Measurements from ENCODE around the gene OVOL1. TPM values are rescaled to one million over a fixed set of nuclear protein-coding genes. Genes with fewer than 3 reads are reported as not detected.
A peak's percentile ranks its signal among the peaks of the same experiment; 100 is the strongest.
"Not testable (repeated sequence)": the region's sequence is repeated elsewhere in the genome, so short reads cannot be mapped to it uniquely, and the experiment has no call there.

The OVOL1 gene
- not detected for polyA plus RNA-seq (2013, experiment 1 of 2; ENCODE audit: insufficient read length)
- polyA plus RNA-seq (2013, experiment 2 of 2; ENCODE audit: insufficient read length): not detected

DNA sequence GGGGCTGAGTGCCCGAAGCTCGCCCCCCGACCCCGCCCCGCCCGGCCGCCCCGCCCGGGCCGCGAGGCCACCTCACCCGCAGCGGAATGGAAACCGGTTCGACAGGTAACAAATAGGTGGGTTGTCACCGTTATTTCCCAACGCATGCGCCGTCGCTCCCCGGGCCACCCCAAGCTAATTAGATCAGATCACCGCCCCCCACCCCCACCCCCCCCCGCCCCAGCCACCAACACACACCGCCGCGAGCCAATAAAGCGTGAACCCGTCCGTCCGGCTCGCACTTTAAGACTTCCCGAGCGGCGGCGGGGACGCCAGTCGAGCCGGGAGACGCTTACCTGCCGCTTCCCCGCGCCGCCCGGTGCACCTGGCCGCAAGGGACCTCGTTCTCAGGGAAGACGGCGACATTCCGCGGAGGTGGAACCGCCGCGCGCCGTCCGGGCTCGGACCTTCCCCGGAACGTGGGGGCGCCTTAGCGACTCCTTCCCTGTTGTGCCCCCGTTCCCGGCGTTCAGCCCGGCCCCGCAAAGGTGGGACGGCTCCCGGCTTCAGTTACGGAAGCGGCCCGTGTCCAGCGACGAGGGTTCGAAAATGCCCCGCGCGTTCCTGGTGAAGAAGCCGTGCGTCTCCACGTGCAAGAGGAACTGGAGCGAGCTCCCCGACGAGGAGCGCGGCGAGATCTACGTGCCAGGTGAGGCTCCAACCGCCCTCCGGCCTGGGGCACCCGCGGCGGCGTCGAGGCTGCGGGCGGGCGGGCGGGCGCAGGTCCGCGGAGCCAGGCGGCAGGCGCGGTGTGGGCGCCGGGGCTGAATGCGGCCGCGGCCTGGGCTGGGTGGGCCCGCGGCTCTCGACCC lies at the start of gene OVOL1:
TSS of gene OVOL1 (plus strand) at position 278 of the 851 bp plus-strand sequence. CDS start at position 589, 311 bp downstream.
- DNase-seq: no peak

DNA sequence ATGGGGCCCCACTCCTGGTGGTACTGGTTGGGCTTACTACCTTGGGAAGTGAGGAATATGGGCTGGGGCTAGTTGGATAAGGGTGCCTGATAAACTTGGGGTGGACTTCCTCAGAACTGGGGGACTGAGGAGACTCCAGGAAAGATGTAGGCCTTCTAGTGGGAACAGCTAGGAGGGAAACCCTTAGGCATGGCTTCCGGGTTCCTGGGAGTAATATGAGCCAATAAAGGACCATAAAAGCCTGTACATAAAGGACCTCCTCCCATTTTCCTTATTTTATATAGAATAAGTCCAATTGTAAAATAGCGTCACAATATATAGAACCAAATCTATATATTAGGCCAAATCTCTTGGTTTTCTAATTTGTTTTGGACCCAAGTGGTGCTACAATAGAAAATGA lies 47.8 kb upstream of the OVOL1 start:
- no peak for DNase-seq

GRCh38 chr11:65741185-65741584 lies 45.7 kb upstream of the OVOL1 start:
- DNase-seq: no peak

DNA sequence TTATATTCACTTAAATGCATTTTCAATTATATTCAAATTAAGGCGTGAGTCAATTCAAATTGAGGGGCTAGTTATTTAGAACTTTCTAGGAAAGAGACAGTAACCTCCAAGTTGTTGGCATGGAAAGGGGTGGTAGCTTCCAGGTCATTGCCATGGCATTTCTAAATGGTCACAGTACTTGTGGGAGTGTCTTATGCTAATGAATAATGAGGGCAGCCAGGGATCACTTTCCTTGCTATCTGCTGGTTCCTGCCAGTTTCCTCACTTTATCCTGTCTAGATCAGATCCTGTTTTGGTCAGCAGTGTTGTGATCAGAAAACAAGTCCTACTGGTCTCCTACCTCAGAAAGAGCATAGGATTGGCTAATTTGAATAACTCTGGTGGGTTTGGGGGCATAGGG lies 44.5 kb upstream of the OVOL1 start:
- no peak for DNase-seq

DNA sequence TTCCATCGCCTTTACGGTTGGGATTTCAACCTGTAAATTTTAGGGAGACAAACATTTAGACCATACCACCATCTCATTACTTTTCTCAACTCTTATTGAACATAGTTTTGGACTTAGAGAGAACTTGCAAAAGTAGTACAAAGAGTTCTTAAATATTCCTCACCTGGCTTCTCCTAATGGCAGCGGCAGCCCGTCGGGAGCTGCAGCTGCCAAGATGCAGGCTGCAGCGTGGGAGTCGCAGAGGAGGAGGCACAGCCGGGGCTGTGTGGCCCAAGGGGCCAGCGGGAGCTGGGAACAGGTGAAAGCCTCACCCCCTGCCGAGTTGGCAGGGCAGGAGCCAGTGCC lies 43.2 kb upstream of the OVOL1 start:
- no peak for DNase-seq

- DNase-seq: peak; percentile 25
These were observed 42.7 kb upstream of the OVOL1 start for GRCh38 chr11:65744026-65744698.

GRCh38 chr11:65744699-65745042 lies 42.2 kb upstream of the OVOL1 start:
- no peak for DNase-seq

GRCh38 chr11:65745049-65745448 lies 41.8 kb upstream of the OVOL1 start:
- no peak for DNase-seq

DNA sequence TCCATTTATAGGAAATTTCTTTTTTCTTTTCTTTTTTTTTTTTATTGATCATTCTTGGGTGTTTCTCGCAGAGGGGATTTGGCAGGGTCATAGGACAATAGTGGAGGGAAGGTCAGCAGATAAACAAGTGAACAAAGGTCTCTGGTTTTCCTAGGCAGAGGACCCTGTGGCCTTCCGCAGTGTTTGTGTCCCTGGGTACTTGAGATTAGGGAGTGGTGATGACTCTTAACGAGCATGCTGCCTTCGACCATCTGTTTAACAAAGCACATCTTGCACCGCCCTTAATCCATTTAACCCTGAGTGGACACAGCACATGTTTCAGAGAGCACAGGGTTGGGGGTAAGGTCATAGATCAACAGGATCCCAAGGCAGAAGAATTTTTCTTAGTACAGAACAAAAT lies 24.7 kb upstream of the OVOL1 start:
- not testable (repeated sequence) for DNase-seq

DNA sequence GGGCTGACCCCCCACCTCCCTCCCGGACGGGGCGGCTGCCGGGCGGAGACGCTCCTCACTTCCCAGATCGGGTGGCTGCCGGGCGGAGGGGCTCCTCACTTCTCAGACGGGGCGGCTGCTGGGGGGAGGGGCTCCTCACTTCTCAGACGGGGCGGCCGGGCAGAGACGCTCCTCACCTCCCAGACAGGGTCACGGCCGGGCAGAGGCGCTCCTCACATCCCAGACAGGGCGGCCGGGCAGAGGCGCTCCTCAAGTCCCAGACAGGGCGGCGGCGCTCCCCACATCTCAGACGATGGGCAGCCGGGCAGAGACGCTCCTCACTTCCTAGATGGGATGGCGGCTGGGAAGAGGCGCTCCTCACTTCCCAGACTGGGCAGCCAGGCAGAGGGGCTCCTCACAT lies 24.0 kb upstream of the OVOL1 start:
- not testable (repeated sequence) for DNase-seq

DNA sequence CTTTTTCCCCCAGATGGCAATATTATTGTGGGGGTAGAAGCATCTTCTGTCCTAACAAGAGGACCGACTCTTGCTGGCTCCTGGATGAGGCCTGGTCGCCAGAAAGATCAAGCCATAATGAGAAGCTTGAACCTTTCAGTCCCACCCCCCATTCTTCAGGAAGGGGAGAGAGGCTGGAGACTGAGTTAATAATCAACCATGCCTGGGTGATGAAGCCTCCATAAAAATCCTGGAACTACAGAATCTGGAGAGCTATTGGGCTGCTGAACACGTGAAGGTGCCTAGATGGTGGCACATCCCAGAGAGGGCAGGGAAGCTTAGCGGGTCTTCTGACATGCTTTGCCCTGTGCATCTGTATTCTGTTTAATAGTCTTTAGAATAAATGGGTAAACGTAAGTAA lies 22.4 kb upstream of the OVOL1 start:
- no peak for DNase-seq

- peak; percentile 56 for DNase-seq
These were observed 20.3 kb upstream of the OVOL1 start for GRCh38 chr11:65766535-65766934.

DNA sequence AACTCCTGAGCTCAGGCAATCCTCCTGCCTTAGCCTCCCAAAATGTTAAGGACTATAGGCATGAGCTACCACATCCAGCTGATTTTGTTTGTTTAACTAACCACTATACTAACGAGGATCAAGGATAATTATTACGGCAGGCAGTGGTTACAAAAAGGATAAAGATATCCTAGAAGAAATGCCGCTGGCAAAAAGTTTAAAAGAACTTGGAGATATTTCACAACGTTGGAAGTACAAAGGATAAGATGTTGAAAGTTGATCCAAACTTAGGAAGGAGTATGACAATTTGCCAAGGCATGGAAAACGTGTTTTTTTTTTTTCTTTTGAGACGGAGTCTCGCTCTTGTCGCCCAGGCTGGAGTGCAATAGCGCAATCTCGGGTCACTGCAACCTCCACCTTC lies 19.5 kb upstream of the OVOL1 start:
- DNase-seq: no peak

DNA sequence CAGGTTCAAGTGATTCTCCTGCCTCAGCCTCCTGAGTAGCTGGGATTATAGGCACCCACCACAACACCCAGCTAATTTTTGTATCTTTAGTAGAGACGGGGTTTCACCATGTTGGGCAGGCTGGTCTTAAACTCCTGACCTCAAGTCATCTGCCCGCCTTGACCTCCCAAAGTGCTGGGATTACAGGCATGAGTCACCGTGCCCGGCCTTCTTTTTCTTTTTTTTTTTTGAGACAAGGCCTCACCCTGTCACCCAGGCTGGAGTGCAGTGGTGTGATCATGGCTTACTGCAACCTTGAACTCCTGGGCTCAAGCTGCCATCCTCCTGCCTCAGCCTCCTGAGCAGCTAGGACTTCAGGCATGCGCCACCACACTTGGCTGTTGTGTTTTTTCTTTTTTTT lies 19.1 kb upstream of the OVOL1 start:
- not testable (repeated sequence) for DNase-seq

GRCh38 chr11:65770951-65771567 lies 15.8 kb upstream of the OVOL1 start:
- no peak for DNase-seq

DNA sequence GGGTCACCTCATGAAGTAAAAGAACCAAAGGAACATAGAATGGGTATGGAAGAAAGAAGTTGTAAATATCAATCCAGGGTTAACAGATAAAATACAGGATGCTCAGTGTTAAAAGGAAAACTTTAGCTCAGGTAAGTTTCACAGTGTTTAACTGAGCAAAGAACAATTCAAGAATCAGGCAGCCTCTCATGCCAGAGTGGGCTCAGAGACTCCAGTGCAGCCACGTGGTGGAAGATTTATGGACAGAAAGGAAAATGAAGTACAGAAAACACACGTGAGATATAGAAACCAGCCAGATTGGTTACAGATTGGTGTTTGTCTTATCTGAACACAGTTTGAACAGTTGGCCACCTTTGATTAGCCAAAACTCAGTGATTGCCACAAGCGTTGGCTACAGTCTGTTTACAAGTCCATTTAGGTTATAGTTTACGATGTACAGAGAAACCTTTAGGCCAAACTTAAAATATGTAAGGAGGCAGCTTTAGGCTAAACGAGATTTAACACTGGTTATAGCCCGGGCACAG lies 15.2 kb upstream of the OVOL1 start:
- DNase-seq: no peak

GRCh38 chr11:65773784-65774411 lies 13.0 kb upstream of the OVOL1 start:
- DNase-seq: no peak

- DNase-seq: no peak
These were observed 12.1 kb upstream of the OVOL1 start for GRCh38 chr11:65774525-65775306.

GRCh38 chr11:65776196-65776595 lies 10.7 kb upstream of the OVOL1 start:
- DNase-seq: no peak

DNA sequence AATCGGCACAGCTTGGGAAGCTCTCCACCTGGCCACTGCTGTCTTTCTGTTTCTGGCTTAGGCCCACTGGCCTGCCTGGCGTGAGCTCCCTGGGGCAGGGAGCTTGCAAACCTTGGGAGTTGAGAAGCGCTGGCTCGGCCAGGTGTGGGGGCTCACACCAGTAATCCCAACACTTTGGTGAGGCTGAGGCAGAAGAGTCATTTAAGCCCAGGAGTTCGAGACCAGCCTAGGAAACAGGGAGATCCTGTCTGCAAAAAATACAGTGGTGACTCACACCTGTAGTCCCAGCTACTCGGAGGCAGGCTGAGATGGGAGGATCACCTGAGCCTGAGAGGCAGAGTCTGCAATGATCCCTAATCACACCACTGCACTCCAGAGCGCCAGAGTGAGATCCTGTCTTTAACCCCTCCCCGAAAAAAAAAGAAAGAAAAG lies 10.1 kb upstream of the OVOL1 start:
- DNase-seq: no peak

DNA sequence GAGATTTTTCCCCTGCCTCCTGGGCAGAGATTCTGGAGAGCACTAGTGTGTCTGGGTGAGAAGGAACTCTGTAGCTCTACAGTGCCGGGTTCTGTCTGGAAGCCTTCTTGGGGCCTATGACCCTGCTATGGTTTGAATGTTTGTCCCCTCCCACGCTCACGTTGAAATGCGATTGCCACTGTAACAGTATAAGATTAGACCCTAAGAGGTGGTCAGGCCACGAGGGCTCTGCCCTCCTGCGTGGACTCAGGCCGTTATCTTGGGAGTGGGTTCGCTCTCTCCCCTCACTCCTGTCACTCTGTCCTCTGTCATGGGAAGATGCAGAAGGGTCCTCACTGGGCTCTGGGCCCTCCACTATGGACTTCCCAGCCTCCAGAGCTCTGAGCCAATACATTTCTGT lies 9.6 kb upstream of the OVOL1 start:
- no peak for DNase-seq

DNA sequence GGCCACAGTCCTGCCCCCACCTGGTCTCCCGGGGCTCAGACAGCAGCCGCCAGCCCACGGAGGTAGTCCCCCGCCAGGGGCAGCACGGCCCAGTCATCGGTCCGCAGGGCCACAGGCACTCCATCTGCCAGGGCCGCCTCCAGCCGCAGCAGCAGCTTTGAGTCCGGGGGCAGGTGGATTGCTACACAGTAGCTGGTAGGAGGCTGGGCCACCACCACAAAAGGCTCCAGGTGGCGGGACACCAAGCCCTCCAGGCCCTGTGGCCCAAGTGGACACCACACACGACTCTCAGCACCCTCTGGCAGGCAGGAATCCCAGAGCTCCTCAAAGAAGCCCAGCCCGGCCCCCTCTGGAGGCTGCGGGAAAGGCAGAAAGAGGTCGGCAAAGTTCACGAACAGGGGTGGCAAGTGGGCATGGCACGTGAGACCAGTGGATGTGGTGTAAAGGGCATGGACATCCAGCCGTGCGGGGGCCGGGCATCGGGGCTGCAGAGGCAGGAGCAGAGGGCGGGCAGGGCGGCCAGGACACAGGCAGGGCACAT lies 9.0 kb upstream of the OVOL1 start:
- no peak for DNase-seq
